IMR-90 (cell line): ENCODE measurements around the gene LIPE.

Source experiments
- BHLHE40 ChIP-seq: fragments of 150-350 bp; IDR thresholded peaks from 2 replicates; pipeline ENCODE4 v1.6.1; 2016; ENCODE audit warnings: mild to moderate bottlenecking, low read depth, low read length
- CEBPB ChIP-seq: IDR thresholded peaks from 2 replicates; pipeline ENCODE4 v1.6.1; 2012; ENCODE audit warnings: low read depth, low read length, improper control_type of control experiment
- CHD1 ChIP-seq: IDR thresholded peaks from 2 replicates; pipeline ENCODE4 v1.6.1; 2012; ENCODE audit warnings: low read depth, low read length, improper control_type of control experiment
- CTCF ChIP-seq: conservative IDR thresholded peaks from 2 replicates; pipeline ENCODE4 v1.5.1; 2012; ENCODE audit warnings: mild to moderate bottlenecking, low read depth, low read length, improper control_type of control experiment
- MAFK ChIP-seq: IDR thresholded peaks from 2 replicates; pipeline ENCODE4 v1.6.1; 2012; ENCODE audit warnings: low read depth, low read length, improper control_type of control experiment
- MAZ ChIP-seq: IDR thresholded peaks from 2 replicates; pipeline ENCODE4 v1.6.1; 2012; ENCODE audit warnings: low read depth, mild to moderate bottlenecking, low read length, improper control_type of control experiment, moderate library complexity, borderline replicate concordance
- MXI1 ChIP-seq: IDR thresholded peaks from 2 replicates; pipeline ENCODE4 v1.6.1; 2012; ENCODE audit warnings: low read depth, mild to moderate bottlenecking, low read length, moderate library complexity, borderline replicate concordance
- NFE2L2 ChIP-seq: fragments of 150-350 bp; IDR thresholded peaks from 2 replicates; pipeline ENCODE4 v1.6.1; 2016; ENCODE audit warnings: low read depth, mild to moderate bottlenecking, low read length
- POLR2A ChIP-seq: IDR thresholded peaks from 2 replicates; pipeline ENCODE4 v1.6.1; 2012; ENCODE audit warnings: mild to moderate bottlenecking, low read depth, low read length
- RAD21 ChIP-seq: IDR thresholded peaks from 2 replicates; pipeline ENCODE4 v1.6.1; 2012; ENCODE audit warnings: low read length, improper control_type of control experiment
- RCOR1 ChIP-seq: IDR thresholded peaks from 2 replicates; pipeline ENCODE4 v1.6.1; 2012; ENCODE audit warnings: mild to moderate bottlenecking, low read length, improper control_type of control experiment; ENCODE audit not compliant: insufficient replicate concordance
- RFX5 ChIP-seq: IDR thresholded peaks from 2 replicates; pipeline ENCODE4 v1.8.0; 2012; ENCODE audit warnings: low read depth, mild to moderate bottlenecking, low read length, moderate library complexity
- SMC3 ChIP-seq: fragments of 150-350 bp; IDR thresholded peaks from 2 replicates; pipeline ENCODE4 v1.6.1; 2016; ENCODE audit warnings: low read depth, mild to moderate bottlenecking, antibody characterized with exemption, low read length, moderate library complexity
- USF2 ChIP-seq: fragments of 150-350 bp; IDR thresholded peaks from 2 replicates; pipeline ENCODE4 v1.6.1; 2017; ENCODE audit warnings: mild to moderate bottlenecking, antibody characterized with exemption, low read length, low read depth

GRCh38 chr19:42403586-42403985, 23.6 kb downstream of the LIPE start:
- TF ChIP-seq RAD21 (no peak), CTCF (no peak), RCOR1 (no peak), POLR2A (no peak), SMC3 (no peak), NFE2L2 (no peak), MAFK (no peak), MAZ (no peak), USF2 (no peak), CEBPB (no peak), RFX5 (no peak), CHD1 (no peak), BHLHE40 (no peak), MXI1 (no peak)
